H1 (cell line): ENCODE data around the gene SORBS1. TPM values are rescaled to one million over a fixed set of nuclear protein-coding genes. Genes with fewer than 3 reads are reported as not detected.

ENCODE experiments used
- CTCF ChIA-PET: fragments of 300-600 bp; sonication (Branson Sonifier 250); formaldehyde crosslinking; loops from one replicate; lab custom pipeline; 2021; ENCODE audit not compliant: partially characterized antibody; lab: Charles Lee
- POLR2A ChIA-PET: fragments of 300-600 bp; sonication (Branson Sonifier 250); formaldehyde crosslinking; loops from one replicate; lab custom pipeline; 2021; ENCODE audit warnings: inconsistent platforms; ENCODE audit not compliant: partially characterized antibody; lab: Charles Lee
- DNase-seq, 2 experiments: peaks; one replicate each; pipeline versions ENCODE4 v3.0.0 to v3.0.0-alpha.2; 2010 to 2022; ENCODE audit warnings: low spot score in 2 of 2, low read depth in 1 of 2, mixed read lengths in 1 of 2
- FAIRE-seq: peaks from 2 replicates; lab custom pipeline; 2011; peaks lifted over from hg19 to GRCh38; lab: Jason Lieb, UNC
- H2AFZ ChIP-seq: 2 replicates; pipeline ENCODE4 v1.8.1; 2012; ENCODE audit warnings: low read length, inconsistent platforms
- H2AK5ac ChIP-seq: 2 replicates; pipeline ENCODE4 v1.6.1; 2013; ENCODE audit warnings: low read depth, low read length
- H2BK120ac ChIP-seq: replicated peaks from 2 replicates; pipeline ENCODE3; 2013; ENCODE audit warnings: low read depth, low read length, inconsistent platforms
- H2BK12ac ChIP-seq: 2 replicates; pipeline ENCODE4 v1.6.1; 2013; ENCODE audit warnings: low read depth, low read length
- H2BK15ac ChIP-seq: 2 replicates; pipeline ENCODE4 v1.6.1; 2013; ENCODE audit warnings: low read length
- H2BK20ac ChIP-seq: 2 replicates; pipeline ENCODE4 v1.6.1; 2013; ENCODE audit warnings: low read length
- H2BK5ac ChIP-seq: 2 replicates; pipeline ENCODE4 v1.6.1; 2013; ENCODE audit warnings: low read depth, low read length
- H3K14ac ChIP-seq: 2 replicates; pipeline ENCODE4 v1.6.1; 2013; ENCODE audit warnings: inconsistent platforms; ENCODE audit not compliant: insufficient read length
- H3K18ac ChIP-seq: 2 replicates; pipeline ENCODE4 v1.6.1; 2013; ENCODE audit warnings: low read length; ENCODE audit errors: extremely low read depth
- H3K23ac ChIP-seq: 2 replicates; pipeline ENCODE4 v1.6.1; 2013; ENCODE audit warnings: inconsistent platforms; ENCODE audit not compliant: insufficient read length
- H3K23me2 ChIP-seq: 2 replicates; pipeline ENCODE4 v1.6.1; 2013; ENCODE audit warnings: low read depth, low read length
- H3K27ac ChIP-seq: 2 replicates; pipeline ENCODE4 v1.6.1; 2011; ENCODE audit warnings: low read depth, low read length, inconsistent platforms
- H3K27me3 ChIP-seq, 4 experiments: replicated peaks in 1 of 4; 1 replicate in 1 of 4; 2 replicates in 3 of 4; pipeline versions ENCODE4 v1.6.1 to v1.8.1; 2011 to 2013; ENCODE audit warnings: low read length in 3 of 4, mild to moderate bottlenecking in 3 of 4, inconsistent platforms in 2 of 4, mixed read lengths in 2 of 4, moderate library complexity in 1 of 4; ENCODE audit not compliant: control insufficient read depth in 3 of 4, insufficient read depth in 3 of 4; ENCODE audit errors: extremely low read depth in 1 of 4
- H3K36me3 ChIP-seq, 4 experiments: 2 replicates each; pipeline versions ENCODE4 v1.6.1 to v1.8.1; 2011 to 2013; ENCODE audit warnings: mild to moderate bottlenecking in 4 of 4, low read length in 3 of 4, moderate library complexity in 2 of 4, control low read depth in 1 of 4, inconsistent platforms in 1 of 4; ENCODE audit not compliant: insufficient read depth in 4 of 4, control insufficient read depth in 2 of 4
- H3K4ac ChIP-seq: replicated peaks from 2 replicates; pipeline ENCODE3; 2013; ENCODE audit warnings: low read length, low read depth, mixed read lengths, inconsistent platforms; ENCODE audit not compliant: insufficient read length
- H3K4me1 ChIP-seq, 4 experiments: replicated peaks in 1 of 4; 1 replicate in 1 of 4; 2 replicates in 3 of 4; pipeline versions ENCODE4 v1.6.1 to v1.8.1; 2011 to 2013; ENCODE audit warnings: low read length in 3 of 4, inconsistent platforms in 2 of 4, mixed read lengths in 1 of 4; ENCODE audit not compliant: insufficient read depth in 4 of 4, control insufficient read depth in 3 of 4
- H3K4me2 ChIP-seq, 2 experiments: 2 replicates each; pipeline versions ENCODE4 v1.6.1 to v1.8.1; 2011 to 2013; ENCODE audit warnings: low read depth in 2 of 2, low read length in 2 of 2, control low read depth in 1 of 2, inconsistent platforms in 1 of 2, mild to moderate bottlenecking in 1 of 2; ENCODE audit not compliant: insufficient read depth in 1 of 2
- H3K4me3 ChIP-seq, 4 experiments: fragments of 200-600, 300-600 bp in 1 of 4; sonication (generic), shearing (Covaris generic), sonication (Bioruptor Twin) in 1 of 4; 2 replicates each; pipeline versions ENCODE4 v1.5.1 to v1.8.1; 2011 to 2016; ENCODE audit warnings: low read length in 4 of 4, low read depth in 3 of 4, control low read depth in 2 of 4, inconsistent platforms in 2 of 4, mild to moderate bottlenecking in 2 of 4, mixed read lengths in 1 of 4, moderate library complexity in 1 of 4; ENCODE audit not compliant: insufficient read depth in 2 of 4; ENCODE audit errors: extremely low read depth in 1 of 4
- H3K56ac ChIP-seq: replicated peaks from 2 replicates; pipeline ENCODE3; 2013; ENCODE audit warnings: low read depth, mild to moderate bottlenecking, mixed read lengths, low read length, inconsistent platforms; ENCODE audit not compliant: insufficient read length
- H3K79me1 ChIP-seq: 2 replicates; pipeline ENCODE4 v1.6.1; 2013; ENCODE audit warnings: low read depth, low read length, control low read depth
- H3K79me2 ChIP-seq, 2 experiments: 2 replicates each; pipeline versions ENCODE4 v1.6.1 to v1.8.1; 2012 to 2013; ENCODE audit warnings: low read length in 2 of 2, mild to moderate bottlenecking in 2 of 2, inconsistent platforms in 1 of 2; ENCODE audit not compliant: insufficient read depth in 2 of 2, control insufficient read depth in 1 of 2
- H3K9ac ChIP-seq, 4 experiments: replicated peaks in 1 of 4; 1 replicate in 1 of 4; 2 replicates in 3 of 4; pipeline versions ENCODE4 v1.6.1 to v1.8.1; 2011 to 2013; ENCODE audit warnings: low read depth in 3 of 4, low read length in 3 of 4, control low read depth in 2 of 4, mild to moderate bottlenecking in 2 of 4, moderate library complexity in 2 of 4, inconsistent platforms in 1 of 4; ENCODE audit errors: extremely low read depth in 1 of 4
- H3K9me3 ChIP-seq, 2 experiments: 2 replicates each; pipeline versions ENCODE4 v1.6.1 to v1.8.1; 2012 to 2013; ENCODE audit warnings: mild to moderate bottlenecking in 2 of 2, moderate library complexity in 2 of 2, control low read depth in 1 of 2, inconsistent platforms in 1 of 2, low read depth in 1 of 2, low read length in 1 of 2, mixed read lengths in 1 of 2; ENCODE audit not compliant: insufficient read depth in 2 of 2
- H4K20me1 ChIP-seq, 2 experiments: replicated peaks in 1 of 2; 2 replicates each; pipeline versions ENCODE3 to v1.8.1; 2011 to 2013; ENCODE audit warnings: inconsistent platforms in 2 of 2, low read length in 2 of 2, mild to moderate bottlenecking in 1 of 2; ENCODE audit not compliant: insufficient read depth in 2 of 2, control insufficient read depth in 1 of 2
- H4K5ac ChIP-seq: 2 replicates; pipeline ENCODE4 v1.6.1; 2013; ENCODE audit warnings: low read length, low read depth, mixed read lengths, inconsistent platforms; ENCODE audit not compliant: insufficient read length
- H4K8ac ChIP-seq: 2 replicates; pipeline ENCODE4 v1.8.0; 2013; ENCODE audit warnings: mild to moderate bottlenecking, moderate library complexity, low read length, inconsistent platforms; ENCODE audit not compliant: insufficient read depth; ENCODE audit errors: extremely low read depth
- H4K91ac ChIP-seq: replicated peaks from 2 replicates; pipeline ENCODE3; 2013; ENCODE audit warnings: low read length, mixed read lengths, inconsistent platforms; ENCODE audit not compliant: insufficient read length
- CBX8 ChIP-seq: fragments of 300-800, 300-1000 bp; sonication (generic); IDR thresholded peaks from 2 replicates; pipeline ENCODE4 v1.7.1; 2016; ENCODE audit warnings: low read depth, low read length, borderline replicate concordance
- CHD1 ChIP-seq: IDR thresholded peaks from 2 replicates; pipeline ENCODE4 v1.6.1; 2012; ENCODE audit warnings: low read depth, low read length, improper control_type of control experiment
- CREB1 ChIP-seq: IDR thresholded peaks from 2 replicates; pipeline ENCODE4 v1.6.1; 2012; ENCODE audit warnings: inconsistent platforms
- POLR2A ChIP-seq, 2 experiments: IDR thresholded peaks; 1 replicate in 1 of 2; 2 replicates in 1 of 2; pipeline ENCODE4 v1.6.1; 2011; ENCODE audit warnings: low read depth in 2 of 2, low read length in 2 of 2, mild to moderate bottlenecking in 2 of 2; ENCODE audit errors: control extremely low read depth in 1 of 2
- POLR2AphosphoS5 ChIP-seq: IDR thresholded peaks from 2 replicates; pipeline ENCODE4 v1.6.1; 2011; ENCODE audit warnings: low read depth, low read length
- RAD21 ChIP-seq, 2 experiments: IDR thresholded peaks in 1 of 2; conservative IDR thresholded peaks in 1 of 2; 2 replicates each; pipeline ENCODE4 v1.6.1; 2011; ENCODE audit warnings: low read depth in 2 of 2, low read length in 2 of 2, improper control_type of control experiment in 1 of 2, inconsistent platforms in 1 of 2, mild to moderate bottlenecking in 1 of 2, moderate library complexity in 1 of 2
- SAP30 ChIP-seq: fragments of 300-600 bp; sonication (generic); IDR thresholded peaks from 2 replicates; pipeline ENCODE4 v1.7.1; 2012; ENCODE audit warnings: low read length, moderate library complexity, mild to moderate bottlenecking, inconsistent platforms; ENCODE audit not compliant: insufficient read depth, insufficient replicate concordance
- ZNF274 ChIP-seq: IDR thresholded peaks from 2 replicates; pipeline ENCODE4 v1.7.0; 2012; ENCODE audit warnings: low read length, borderline replicate concordance; ENCODE audit errors: extremely low read depth
- WGBS, 2 experiments: shearing (Covaris generic) in 1 of 2; methylation state at CpG; one replicate each; pipeline versions ENCODE4 v1.1.6 to v1.1.7; 2013 to 2015; ENCODE audit warnings: low lambda C conversion rate in 2 of 2, mixed read lengths in 2 of 2, inconsistent platforms in 1 of 2, low coverage in 1 of 2, missing lambda C conversion rate in 1 of 2; ENCODE audit not compliant: insufficient replicate concordance in 2 of 2, insufficient coverage in 1 of 2, insufficient read length in 1 of 2; ENCODE audit errors: extremely low coverage in 1 of 2, missing lambda C conversion rate in 1 of 2; 5-methylcytosine and 5-hydroxymethylcytosine counted together
- polyA plus RNA-seq, 7 experiments: library from polyadenylated mRNA; depleted of rRNA in 3 of 7; stranded (reverse) in 5 of 7; unstranded in 2 of 7; fragments of >200 nt in 5 of 7; fragments of 200-250 nt in 2 of 7; gene quantifications; 1 replicate in 5 of 7; 2 replicates in 1 of 7; 4 replicates in 1 of 7; pipeline versions ENCODE4 v1.2.1 to v1.2.3, GENCODE V29; 2011 to 2013; ENCODE audit warnings: missing spikeins in 2 of 7, mixed read lengths in 2 of 7
- total RNA-seq: library from RNA; stranded (reverse); fragmentation: NEBNext Ultra II Directional; extraction: Animal tissue kit (Norgen Biotek cat#: 25700); gene quantifications from 2 replicates; pipeline ENCODE4 v1.2.1, GENCODE V29; 2021
- TF ChIP-seq, protein P1 (sequence below), 3 experiments: IDR thresholded peaks; 1 replicate in 2 of 3; 2 replicates in 1 of 3; pipeline versions ENCODE4 v1.5.1 to v1.6.1; 2011; ENCODE audit warnings: low read length in 3 of 3, mild to moderate bottlenecking in 3 of 3, inconsistent platforms in 2 of 3, low read depth in 1 of 3, moderate library complexity in 1 of 3; ENCODE audit not compliant: insufficient read depth in 1 of 3; ENCODE audit errors: control extremely low read depth in 1 of 3
- TF ChIP-seq, protein P2 (sequence below): IDR thresholded peaks from 2 replicates; pipeline ENCODE4 v1.6.1; 2011; ENCODE audit warnings: low read depth, mild to moderate bottlenecking, low read length; ENCODE audit not compliant: insufficient read depth

Gene SORBS1
- total and polyA plus RNA-seq, 2 of the 8 experiments (the other 6 are each of a cell fraction or from before 2014, with no cell fraction given): 16.0 to 35.0 TPM

DNA sequence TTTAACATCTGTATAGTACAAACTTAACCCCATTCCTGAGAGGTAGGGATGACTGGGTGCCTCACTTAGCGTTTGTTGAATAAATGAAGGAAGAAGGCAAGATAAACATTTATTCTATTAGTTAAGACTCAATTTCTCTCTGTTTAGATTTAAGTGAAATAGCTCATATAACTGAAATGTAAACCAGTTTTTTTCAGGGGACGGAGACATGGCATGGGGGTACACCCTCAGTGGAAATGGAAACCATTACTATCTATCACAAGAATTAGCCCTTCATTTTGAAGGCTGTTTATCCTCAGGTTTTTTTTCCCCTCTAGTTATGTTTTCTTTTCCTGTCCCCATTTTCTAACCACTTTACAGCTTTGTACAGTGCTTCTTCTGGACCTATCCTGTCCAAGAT lies 234.8 kb downstream of the SORBS1 start:
- ChIA-PET POLR2A (no interaction called here), CTCF (interaction anchor here (0.7 to 1.6 kb wide), 5 partner anchors 10 to 38 kb away, joined by 3 to 4 read pairs (median 4); no protein-coding TSS in a partner anchor)
- Histone ChIP-seq H4K8ac (no peak overlapping the region), H3K79me1 (no peaks in the 10 kb centered on the region), H3K4ac (no peak overlapping the region), H2AFZ (no peak overlapping the region), H2BK5ac (no peak overlapping the region), H3K23ac (no peak overlapping the region), H3K27ac (no peak overlapping the region), H3K36me3 (peaks cover 0 to 4% (median 0%) of the 10 kb centered on the region in 4 experiments; a peak in 3 of 8 replicates), H3K4me2 (no peak overlapping the region), H2BK12ac (no peak overlapping the region), H2BK15ac (no peak overlapping the region), H4K5ac (no peak overlapping the region), H2BK20ac (no peak overlapping the region), H3K79me2 (no peaks in the 10 kb centered on the region), H2AK5ac (no peak overlapping the region), H3K4me1 (peaks cover 0 to 2% (median 0%) of the 10 kb centered on the region in 4 experiments; a peak in 1 of 7 replicates), H3K14ac (no peak overlapping the region), H3K4me3 (no peak overlapping the region), H3K9me3 (no peaks in the 10 kb centered on the region), H2BK120ac (no peak overlapping the region), H3K27me3 (no peaks in the 10 kb centered on the region), H3K18ac (no peak overlapping the region), H3K9ac (no peak overlapping the region), H3K56ac (no peak overlapping the region), H4K20me1 (no peaks in the 10 kb centered on the region), H4K91ac (no peak overlapping the region), H3K23me2 (no peaks in the 10 kb centered on the region)
- DNase-seq: no peak
- FAIRE-seq: no peak
- WGBS, 2 experiments: 95% methylated on average over 2 of the region's 2 CpGs; no CpG with 5 or more reads in 1 of the 2 experiments
- TF ChIP-seq CBX8 (no peak), CREB1 (no peak), ZNF274 (no peak), POLR2A (IDR thresholded peaks at IDR 0.05; ENCODE audit: control extremely low read depth in 1 of 2, low read depth in 2 of 2, low read length in 2 of 2) (no peak), CHD1 (no peak), RAD21 (IDR thresholded peaks at IDR 0.05 in 1 of 2, conservative IDR thresholded peaks at IDR 0.05 in 1 of 2; ENCODE audit: low read depth in 2 of 2, low read length in 2 of 2) (no peak), POLR2AphosphoS5 (no peak), SAP30 (no peak)
- TF ChIP-seq, protein P1, sequence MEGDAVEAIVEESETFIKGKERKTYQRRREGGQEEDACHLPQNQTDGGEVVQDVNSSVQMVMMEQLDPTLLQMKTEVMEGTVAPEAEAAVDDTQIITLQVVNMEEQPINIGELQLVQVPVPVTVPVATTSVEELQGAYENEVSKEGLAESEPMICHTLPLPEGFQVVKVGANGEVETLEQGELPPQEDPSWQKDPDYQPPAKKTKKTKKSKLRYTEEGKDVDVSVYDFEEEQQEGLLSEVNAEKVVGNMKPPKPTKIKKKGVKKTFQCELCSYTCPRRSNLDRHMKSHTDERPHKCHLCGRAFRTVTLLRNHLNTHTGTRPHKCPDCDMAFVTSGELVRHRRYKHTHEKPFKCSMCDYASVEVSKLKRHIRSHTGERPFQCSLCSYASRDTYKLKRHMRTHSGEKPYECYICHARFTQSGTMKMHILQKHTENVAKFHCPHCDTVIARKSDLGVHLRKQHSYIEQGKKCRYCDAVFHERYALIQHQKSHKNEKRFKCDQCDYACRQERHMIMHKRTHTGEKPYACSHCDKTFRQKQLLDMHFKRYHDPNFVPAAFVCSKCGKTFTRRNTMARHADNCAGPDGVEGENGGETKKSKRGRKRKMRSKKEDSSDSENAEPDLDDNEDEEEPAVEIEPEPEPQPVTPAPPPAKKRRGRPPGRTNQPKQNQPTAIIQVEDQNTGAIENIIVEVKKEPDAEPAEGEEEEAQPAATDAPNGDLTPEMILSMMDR (IDR thresholded peaks at IDR 0.05; ENCODE audit: control extremely low read depth in 1 of 3, insufficient read depth in 1 of 3, low read depth in 1 of 3, low read length in 3 of 3): no peak
- TF ChIP-seq, protein P2, sequence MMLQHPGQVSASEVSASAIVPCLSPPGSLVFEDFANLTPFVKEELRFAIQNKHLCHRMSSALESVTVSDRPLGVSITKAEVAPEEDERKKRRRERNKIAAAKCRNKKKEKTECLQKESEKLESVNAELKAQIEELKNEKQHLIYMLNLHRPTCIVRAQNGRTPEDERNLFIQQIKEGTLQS: no peak
